Measurements from ENCODE around the gene HOXC10.

Gene HOXC10

GRCh38 chr12:53963434-53964314 lies 21.3 kb upstream of the HOXC10 start:
- H3K4me3 ChIP-seq (ENCODE audit: low read depth, low read length), result no peak overlapping the region

GRCh38 chr12:53964315-53964713 lies 20.6 kb upstream of the HOXC10 start:
- no peak overlapping the region for H3K4me3 ChIP-seq (ENCODE audit: low read depth, low read length)

GRCh38 chr12:53965281-53966084 lies 19.5 kb upstream of the HOXC10 start:
- H3K4me3 ChIP-seq (ENCODE audit: low read depth, low read length), result no peak overlapping the region

GRCh38 chr12:53966085-53966384 lies 18.9 kb upstream of the HOXC10 start:
- H3K4me3 ChIP-seq (ENCODE audit: low read depth, low read length), result no peak overlapping the region

- no peak overlapping the region for H3K4me3 ChIP-seq (ENCODE audit: low read depth, low read length)
These were observed 18.4 kb upstream of the HOXC10 start for GRCh38 chr12:53966385-53967133.

GRCh38 chr12:53967421-53967925 lies 17.5 kb upstream of the HOXC10 start:
- H3K4me3 ChIP-seq (ENCODE audit: low read depth, low read length), result no peak overlapping the region

GRCh38 chr12:53968214-53969127 lies 16.5 kb upstream of the HOXC10 start:
- no peak overlapping the region for H3K4me3 ChIP-seq (ENCODE audit: low read depth, low read length)

GRCh38 chr12:53969588-53970259 lies 15.2 kb upstream of the HOXC10 start:
- no peak overlapping the region for H3K4me3 ChIP-seq (ENCODE audit: low read depth, low read length)

GRCh38 chr12:53970451-53970850 lies 14.5 kb upstream of the HOXC10 start:
- no peak overlapping the region for H3K4me3 ChIP-seq (ENCODE audit: low read depth, low read length)

- no peak overlapping the region for H3K4me3 ChIP-seq (ENCODE audit: low read depth, low read length)
These were observed 13.8 kb upstream of the HOXC10 start for GRCh38 chr12:53971129-53971528.

GRCh38 chr12:53971686-53972085 lies 13.3 kb upstream of the HOXC10 start:
- no peak overlapping the region for H3K4me3 ChIP-seq (ENCODE audit: low read depth, low read length)

GRCh38 chr12:53972152-53972702 lies 12.7 kb upstream of the HOXC10 start:
- no peak overlapping the region for H3K4me3 ChIP-seq (ENCODE audit: low read depth, low read length)

- H3K4me3 ChIP-seq (ENCODE audit: low read depth, low read length), result no peak within 1 kb of the TSS
These were observed 12.2 kb upstream of the HOXC10 start, which contains the start of gene HOXC11 for GRCh38 chr12:53972722-53973235. Gene HOXC11 (plus strand): TSS chr12:53973126. CDS start chr12:53973242, 116 bp downstream.

- H3K4me3 ChIP-seq (ENCODE audit: low read depth, low read length), result no peak overlapping the region
These were observed 11.5 kb upstream of the HOXC10 start for GRCh38 chr12:53973236-53974042.

- H3K4me3 ChIP-seq (ENCODE audit: low read depth, low read length), result no peak within 1 kb of the TSS
These were observed 10.6 kb upstream of the HOXC10 start, which contains the start of gene HOTAIR for GRCh38 chr12:53974084-53975063. Gene HOTAIR (minus strand): TSS chr12:53974954.

GRCh38 chr12:53975064-53975471 lies 9.9 kb upstream of the HOXC10 start:
- no peak overlapping the region for H3K4me3 ChIP-seq (ENCODE audit: low read depth, low read length)

All from iPS-11a (cell line).